Stimulated activated CD4-positive, alpha-beta T cell treated with anti-CD3 and anti-CD28 coated beads, Interleukin-2, amount 100 ng/mL, for 4 hours (primary cell): ENCODE measurements around the gene CYP26B1.

Experiments
- DNase-seq: peaks from one replicate; pipeline ENCODE4 v3.0.0-alpha.2; 2020; ENCODE audit warnings: low read depth

The CYP26B1 gene

GRCh38 chr2:72082021-72082601, 65.6 kb downstream of the CYP26B1 start:
- no peak for DNase-seq

- no peak for DNase-seq
Measured at GRCh38 chr2:72081451-72081850, 66.2 kb downstream of the CYP26B1 start.

GRCh38 chr2:72080286-72081145, 67.1 kb downstream of the CYP26B1 start:
- no peak for DNase-seq
